Frontal cortex (tissue), 4 donors: ENCODE measurements around the gene ANO4. TPM values are rescaled to one million over a fixed set of nuclear protein-coding genes. Genes with fewer than 3 reads are reported as not detected.

Experiments used
- DNase-seq, 2 donors: peaks; one replicate each; pipeline ENCODE4 v3.0.0; 2012; ENCODE audit warnings: low spot score in 2 of 2
- FAIRE-seq: peaks from 2 replicates; lab custom pipeline; 2012; peaks lifted over from hg19 to GRCh38; lab: Jason Lieb, UNC
- total RNA-seq: library from RNA; depleted of rRNA; stranded (reverse); fragments of >200 nt; gene quantifications from one replicate; pipeline ENCODE4 v1.2.3, GENCODE V29; 2014
- donor health status: control.
- donor health status: control.
- donor health status: control.

ANO4 gene
- total RNA-seq, 1 donor from 2014 or later: 88.9 TPM

GRCh38 chr12:100864366-100864765 is 69.8 kb downstream of the ANO4 start:
- DNase-seq (no peak), FAIRE-seq (no peak)

GRCh38 chr12:100867639-100868393 is 73.2 kb downstream of the ANO4 start:
- DNase-seq: no peak
- FAIRE-seq: no peak

- no peak for DNase-seq
- FAIRE-seq: no peak
Measured at GRCh38 chr12:100868487-100868886, 73.9 kb downstream of the ANO4 start.

- no peak for DNase-seq
Measured at GRCh38 chr12:100871195-100871734, 76.7 kb downstream of the ANO4 start.

GRCh38 chr12:100875156-100875555 is 80.6 kb downstream of the ANO4 start:
- FAIRE-seq: no peak
- DNase-seq: no peak

More at GRCh38 chr12:100871195-100871734, 76.7 kb downstream of the ANO4 start:
- FAIRE-seq: no peak

GRCh38 chr12:100875771-100876170 is 81.2 kb downstream of the ANO4 start:
- FAIRE-seq (no peak), DNase-seq (no peak)

- no peak for FAIRE-seq
- no peak for DNase-seq
Measured at GRCh38 chr12:100877776-100878175, 83.2 kb downstream of the ANO4 start.

GRCh38 chr12:100895192-100895591 is 100.6 kb downstream of the ANO4 start:
- DNase-seq: no peak
- no peak for FAIRE-seq

- DNase-seq: no peak
- no peak for FAIRE-seq
Measured at GRCh38 chr12:100896192-100896591, 101.6 kb downstream of the ANO4 start.

GRCh38 chr12:100897240-100897639 is 102.7 kb downstream of the ANO4 start:
- DNase-seq (no peak), FAIRE-seq (no peak)

GRCh38 chr12:100899301-100899700 is 104.7 kb downstream of the ANO4 start:
- DNase-seq: no peak
- FAIRE-seq: no peak

- FAIRE-seq (no peak), DNase-seq (no peak)
Measured at GRCh38 chr12:100900808-100901207, 106.2 kb downstream of the ANO4 start.

- no peak for FAIRE-seq
- no peak for DNase-seq
Measured at GRCh38 chr12:100901266-100901665, 106.7 kb downstream of the ANO4 start.

GRCh38 chr12:100904270-100904669 is 109.7 kb downstream of the ANO4 start:
- FAIRE-seq: no peak
- no peak for DNase-seq

GRCh38 chr12:100908501-100908900 is 113.9 kb downstream of the ANO4 start:
- DNase-seq (no peak), FAIRE-seq (peak; percentile 59)

GRCh38 chr12:100913872-100914592 is 119.5 kb downstream of the ANO4 start:
- no peak for DNase-seq
- FAIRE-seq: no peak

- DNase-seq: no peak
- no peak for FAIRE-seq
Measured at GRCh38 chr12:100919116-100919515, 124.5 kb downstream of the ANO4 start.

- FAIRE-seq (no peak), DNase-seq (no peak)
Measured at GRCh38 chr12:100920493-100920892, 125.9 kb downstream of the ANO4 start.

- DNase-seq: no peak
- FAIRE-seq: no peak
Measured at GRCh38 chr12:100926669-100927248, 132.2 kb downstream of the ANO4 start.

GRCh38 chr12:100927826-100928225 is 133.2 kb downstream of the ANO4 start:
- FAIRE-seq (no peak), DNase-seq (no peak)

- DNase-seq: no peak
- no peak for FAIRE-seq
Measured at GRCh38 chr12:100932571-100932970, 138.0 kb downstream of the ANO4 start.
